NCI-H2227 treated with DMSO at 0.1 percent for 48 hours (cell line): ENCODE measurements around the gene CDC45.

Experiments used
- DNase-seq: peaks from one replicate; lab custom pipeline; 2025; lab: John Stamatoyannopoulos, UW

Gene CDC45

GRCh38 chr22:19516378-19517170 is 36.9 kb downstream of the CDC45 start:
- no peak for DNase-seq

- no peak for DNase-seq
Observed at GRCh38 chr22:19517171-19517500, 37.4 kb downstream of the CDC45 start.

- no peak for DNase-seq
Observed at GRCh38 chr22:19517919-19518611, 38.3 kb downstream of the CDC45 start.

DNA sequence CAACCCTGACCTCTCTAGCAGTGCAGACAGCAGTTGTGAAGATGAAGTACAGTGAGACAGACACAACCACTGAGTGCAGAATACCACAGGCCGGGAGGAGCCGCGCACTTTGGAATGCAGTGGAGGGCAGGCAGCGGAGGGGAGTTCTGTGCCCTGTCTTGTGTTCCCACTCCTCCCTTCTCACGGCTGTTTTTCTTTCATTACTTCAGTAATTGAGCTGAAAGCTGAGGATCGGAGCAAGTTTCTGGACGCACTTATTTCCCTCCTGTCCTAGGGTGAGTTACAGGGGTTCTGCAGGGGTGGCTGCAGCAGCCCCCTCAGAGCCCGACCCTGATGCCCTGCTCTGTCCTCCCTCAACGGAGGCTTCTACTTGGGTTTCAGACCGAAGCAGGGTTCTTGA is 38.9 kb downstream of the CDC45 start:
- no peak for DNase-seq

GRCh38 chr22:19519041-19519926 is 39.6 kb downstream of the CDC45 start:
- DNase-seq = no peak

DNA sequence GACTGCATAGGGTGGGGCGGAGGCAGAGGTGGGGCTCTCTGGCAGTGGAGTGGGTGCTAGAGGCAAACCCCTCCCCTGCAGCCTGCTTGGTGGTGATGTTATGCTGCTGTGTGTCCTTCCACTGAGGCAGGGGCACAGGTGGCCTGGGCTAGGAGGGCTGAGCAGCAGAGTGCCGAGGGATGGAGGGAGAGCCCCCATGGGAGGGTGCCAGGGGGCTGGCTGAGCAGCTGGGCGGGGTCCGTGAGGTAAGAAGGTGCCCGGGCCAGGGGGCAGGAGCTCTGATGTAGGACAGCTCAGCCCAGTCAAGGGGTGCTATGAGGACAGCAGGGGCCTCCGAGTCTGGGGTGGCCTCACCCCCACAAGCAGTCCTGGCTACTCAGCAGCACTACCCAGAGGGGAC is 40.3 kb downstream of the CDC45 start:
- no peak for DNase-seq

DNA sequence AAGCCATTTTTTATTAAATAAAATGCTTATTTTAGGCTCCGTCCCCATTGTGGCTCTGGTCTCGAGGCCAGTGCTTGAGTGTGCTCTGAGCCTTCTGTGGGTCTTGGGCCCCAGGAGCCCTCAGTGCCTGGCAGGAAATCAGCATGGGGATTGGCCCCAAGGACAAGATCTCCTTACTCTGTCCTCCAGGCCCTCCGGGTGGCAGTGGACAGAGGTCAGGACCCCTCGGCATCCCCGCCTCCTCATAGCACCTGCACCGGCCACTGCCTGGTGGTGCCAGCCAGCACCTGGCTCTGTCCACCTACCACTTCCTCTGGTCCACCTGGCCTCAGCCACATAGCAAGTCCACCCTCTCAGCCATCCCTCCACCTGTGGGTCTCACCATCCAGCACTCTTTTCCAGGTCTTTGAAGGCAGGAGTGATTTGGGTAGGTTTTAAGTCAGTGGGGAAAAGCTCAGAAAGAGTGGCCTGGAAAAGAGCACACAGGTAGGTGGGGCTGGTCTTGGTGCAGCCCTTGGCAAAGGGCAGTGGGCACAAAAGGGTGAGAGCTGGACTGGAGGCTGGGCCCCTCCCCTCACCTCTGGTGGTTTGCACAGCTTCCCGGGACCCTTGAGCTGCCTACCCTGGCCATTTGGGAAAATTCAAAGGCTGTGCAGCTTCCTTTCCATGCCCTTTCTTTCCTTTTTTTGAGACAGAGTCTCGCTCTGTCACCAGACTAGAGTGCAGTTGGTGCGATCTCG is 41.0 kb downstream of the CDC45 start:
- no peak for DNase-seq

- no peak for DNase-seq
Observed at GRCh38 chr22:19522190-19522880, 42.6 kb downstream of the CDC45 start.

- DNase-seq = no peak
Observed at GRCh38 chr22:19522881-19523239, 43.1 kb downstream of the CDC45 start.

- DNase-seq = peak; percentile 14
Observed at GRCh38 chr22:19523240-19524169, 43.8 kb downstream of the CDC45 start.

- DNase-seq = peak; percentile 67
Observed at GRCh38 chr22:19524170-19525115, 44.7 kb downstream of the CDC45 start, which contains the start of gene CLDN5. Gene CLDN5 (minus strand): TSS chr22:19524410. CDS start chr22:19524255, 155 bp downstream.

- DNase-seq = no peak
Observed at GRCh38 chr22:19525116-19525660, 45.5 kb downstream of the CDC45 start.

DNA sequence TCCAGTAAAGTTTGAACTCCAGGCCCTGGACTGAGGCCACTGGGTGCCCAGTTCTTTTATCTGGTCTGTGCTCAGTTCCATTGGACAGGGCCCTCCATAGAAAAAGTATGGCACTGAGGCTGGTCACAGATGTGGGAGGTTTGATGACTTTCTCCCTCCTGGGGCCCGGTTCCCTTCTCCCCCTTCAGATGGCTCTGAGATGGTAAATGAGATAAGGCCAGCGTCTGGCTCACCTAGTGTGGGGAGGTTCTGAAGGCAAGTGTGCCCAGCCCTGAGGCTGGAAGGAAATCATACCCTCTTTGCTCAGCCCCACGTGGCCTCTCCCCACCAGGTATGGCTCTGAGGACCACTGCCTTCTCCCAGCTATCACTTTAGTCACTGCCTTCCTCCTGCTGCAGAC is 45.9 kb downstream of the CDC45 start:
- no peak for DNase-seq

DNA sequence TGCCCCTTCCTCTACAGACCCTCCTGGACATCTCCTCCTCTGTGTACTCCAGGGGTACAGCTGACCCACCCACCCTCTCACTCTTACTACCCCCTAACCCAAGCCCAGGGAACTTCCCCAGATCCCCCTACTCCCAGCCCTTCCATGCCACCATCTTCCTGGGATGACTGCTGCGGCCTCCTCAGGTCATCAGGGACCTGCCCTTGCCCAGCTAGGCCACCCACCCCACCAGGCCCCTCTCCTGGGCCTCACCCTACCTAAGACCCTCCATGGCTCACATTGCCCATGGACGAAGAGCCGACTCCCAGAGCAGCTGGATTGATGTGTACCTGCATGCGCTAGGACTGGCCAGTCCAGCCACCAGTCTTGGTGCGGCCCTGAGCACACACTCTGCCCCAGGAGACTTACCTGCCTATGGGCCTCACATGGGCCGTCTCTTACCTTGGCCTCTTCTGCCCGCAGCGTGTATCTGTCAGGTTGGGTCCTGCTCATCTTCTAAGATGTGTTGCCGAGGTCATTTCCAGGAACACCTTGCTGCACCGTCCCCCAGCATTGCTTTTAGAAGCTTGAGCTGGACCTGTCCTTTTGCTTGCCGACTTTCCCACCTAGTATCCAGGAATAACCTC is 46.5 kb downstream of the CDC45 start:
- DNase-seq = no peak

GRCh38 chr22:19526702-19527111 is 47.0 kb downstream of the CDC45 start:
- no peak for DNase-seq

- DNase-seq = no peak
Observed at GRCh38 chr22:19527321-19527721, 47.6 kb downstream of the CDC45 start.

- DNase-seq = no peak
Observed at GRCh38 chr22:19527861-19528417, 48.2 kb downstream of the CDC45 start.

GRCh38 chr22:19529811-19530210 is 50.1 kb downstream of the CDC45 start:
- DNase-seq = no peak
